ENCODE results near the gene ZNF697. TPM values are rescaled to one million over a fixed set of nuclear protein-coding genes. Genes with fewer than 3 reads are reported as not detected.

ZNF697 gene
- total and polyA plus RNA-seq, 2 of the 4 experiments (the other 2 are of a cell fraction), result 6.2 to 10.2 TPM

DNA sequence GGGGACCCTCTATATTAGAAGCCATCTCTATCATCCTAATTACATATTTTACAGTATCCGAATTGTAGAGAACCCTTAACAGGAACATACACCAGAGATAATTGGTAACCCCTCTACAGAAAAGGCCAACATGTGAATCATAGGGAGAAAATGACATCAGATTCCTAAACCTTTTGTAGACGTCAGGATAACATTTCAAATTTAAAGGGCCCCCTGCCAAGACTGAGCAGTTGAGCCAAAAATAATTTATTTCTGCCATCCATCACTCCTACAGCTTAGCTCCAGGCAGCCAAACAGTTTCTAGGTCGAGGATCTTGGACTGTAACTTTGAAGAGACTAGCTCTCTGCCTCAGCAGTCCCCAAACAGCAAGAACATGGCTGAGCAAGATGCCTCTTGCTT is 21.2 kb downstream of the ZNF697 start:
- no TSS peak for BruUV-seq (replicated peaks)
- no peak overlapping the region for H2BK120ac ChIP-seq (ENCODE audit: low read depth, low read length)

More for the DNA sequence above, 21.2 kb downstream of the ZNF697 start:
- Histone ChIP-seq H4K5ac (ENCODE audit: low read depth, low read length) (no peak overlapping the region), H4K91ac (ENCODE audit: insufficient read depth, low read depth, low read length) (no peak overlapping the region), H3K36me3 (ENCODE audit: control insufficient read depth, insufficient read depth, low read length) (peaks cover 37% of the 10 kb centered on the region), H2BK20ac (ENCODE audit: low read depth, low read length) (no peak overlapping the region), H2BK15ac (ENCODE audit: low read depth, low read length) (no peak overlapping the region), H3K56ac (ENCODE audit: extremely low read depth, insufficient read depth, low read length) (no peak overlapping the region), H3K4me3 (ENCODE audit: insufficient read depth, low read depth, low read length) (no peak overlapping the region), H3K4me1 (ENCODE audit: control insufficient read depth, insufficient read depth, low read length) (peaks cover 19% of the 10 kb centered on the region), H2AFZ (replicated peaks; ENCODE audit: low read length, poor library complexity) (no peak overlapping the region), H3K4ac (ENCODE audit: low read depth, low read length) (no peak overlapping the region), H2BK5ac (ENCODE audit: low read depth, low read length, poor library complexity, severe bottlenecking) (no peak overlapping the region), H3K14ac (replicated peaks; ENCODE audit: low read depth, low read length) (no peak overlapping the region), H3K23ac (ENCODE audit: low read depth, low read length) (no peak overlapping the region), H2AK5ac (ENCODE audit: low read depth, low read length) (peak overlapping the region; percentile 53; the same call in 1 of the 2 replicates), H4K20me1 (ENCODE audit: insufficient read depth, low read length) (peaks cover 50% of the 10 kb centered on the region), H3K18ac (ENCODE audit: low read depth, low read length) (peak overlapping the region; percentile 20), H2AK9ac (replicated peaks; ENCODE audit: low read depth, low read length, poor library complexity) (no peak overlapping the region), H3K79me1 (ENCODE audit: low read depth in 1 of 2, low read length in 2 of 2) (peaks cover 54 to 73% of the 10 kb centered on the region in 2 experiments), H3K9me3 (ENCODE audit: control insufficient read depth, insufficient read depth, low read length) (no peaks in the 10 kb centered on the region), H3K9ac (ENCODE audit: low read depth, low read length) (no peak overlapping the region), H3K4me2 (ENCODE audit: low read depth, low read length) (peak overlapping the region; percentile 12; the same call in 1 of the 2 replicates), H3K27me3 (ENCODE audit: control insufficient read depth, insufficient read depth, low read length) (no peaks in the 10 kb centered on the region), H3K27ac (ENCODE audit: insufficient read depth, low read length) (peak overlapping the region; percentile 24), H3K9me1 (ENCODE audit: insufficient read depth, low read length) (peaks cover 19% of the 10 kb centered on the region), H4K8ac (ENCODE audit: low read depth in 2 of 2, low read length in 2 of 2) (no peak overlapping the region)
- in situ Hi-C loops (cut with MboI; ENCODE audit: low sequenced_read_pairs) (no loop called here), dilution Hi-C loops (cut with HindIII; ENCODE audit: low sequenced_read_pairs, unreplicated experiment) (no loop called here), intact Hi-C loops (cut with micrococcal nuclease) (no loop called here)
- ChIA-PET POLR2A (ENCODE audit: unreplicated experiment) (no interaction called here), CTCF (no interaction called here)
- DNase-seq, result peak; percentile 68
- TF ChIP-seq CEBPB (IDR thresholded peaks at IDR 0.05; ENCODE audit: low read depth, low read length) (no peak), MXI1 (IDR thresholded peaks at IDR 0.05; ENCODE audit: borderline replicate concordance, low read depth, low read length) (no peak), CTCF (conservative IDR thresholded peaks at IDR 0.05; ENCODE audit: low read depth, low read length) (no peak), SMC3 (IDR thresholded peaks at IDR 0.05; ENCODE audit: low read depth, low read length) (no peak), MAZ (IDR thresholded peaks at IDR 0.05; ENCODE audit: borderline replicate concordance, low read depth, low read length) (no peak), BHLHE40 (IDR thresholded peaks at IDR 0.05; ENCODE audit: low read depth, low read length) (no peak)
- WGBS, 2 experiments (ENCODE audit: extremely low coverage in 2 of 2, insufficient read length in 1 of 2), result no CpG with 5 or more reads among the region's 3 CpGs
- ATAC-seq (ENCODE audit: low read depth), result peak; percentile 7

All from IMR-90 (cell line).